Smooth muscle cell (in vitro differentiated cells): ENCODE data around the gene CALR3. TPM values are rescaled to one million over a fixed set of nuclear protein-coding genes. Genes with fewer than 3 reads are reported as not detected.

Source experiments
- DNase-seq: peaks from one replicate; lab custom pipeline; 2025; ENCODE audit not compliant: unreplicated experiment; lab: John Stamatoyannopoulos, UW
- H2AFZ ChIP-seq: fragments of 200-600 bp; sonication (generic); 2 replicates; pipeline ENCODE4 v1.6.0; 2016; ENCODE audit warnings: antibody characterized with exemption, low read depth, mild to moderate bottlenecking
- H3F3A ChIP-seq: fragments of 200-600 bp; sonication (generic); 2 replicates; pipeline ENCODE4 v1.6.0; 2017; ENCODE audit warnings: antibody characterized with exemption, low read depth
- H3K27ac ChIP-seq: fragments of 200-600 bp; sonication (generic); 2 replicates; pipeline ENCODE4 v1.5.1; 2016; ENCODE audit warnings: low read depth, mild to moderate bottlenecking
- H3K27me3 ChIP-seq: fragments of 200-600 bp; sonication (generic); 2 replicates; pipeline ENCODE4 v1.6.1; 2016; ENCODE audit warnings: low read depth, mild to moderate bottlenecking
- H3K36me3 ChIP-seq: fragments of 200-600 bp; sonication (generic); 2 replicates; pipeline ENCODE4 v1.5.1; 2016; ENCODE audit warnings: low read depth
- H3K4me1 ChIP-seq: fragments of 200-600 bp; sonication (generic); 2 replicates; pipeline ENCODE4 v1.5.1; 2016; ENCODE audit warnings: low read depth
- H3K4me2 ChIP-seq: fragments of 200-600 bp; sonication (generic); 2 replicates; pipeline ENCODE4 v1.6.0; 2016; ENCODE audit warnings: mild to moderate bottlenecking
- H3K4me3 ChIP-seq: fragments of 200-600 bp; sonication (generic); 2 replicates; pipeline ENCODE4 v1.5.1; 2016; ENCODE audit warnings: mild to moderate bottlenecking
- H3K79me2 ChIP-seq: fragments of 200-600 bp; sonication (generic); 2 replicates; pipeline ENCODE4 v1.6.0; 2016; ENCODE audit warnings: low read depth, mild to moderate bottlenecking
- H3K9ac ChIP-seq: fragments of 200-600 bp; sonication (generic); 2 replicates; pipeline ENCODE4 v1.6.0; 2016; ENCODE audit warnings: low read depth
- H3K9me3 ChIP-seq: fragments of 200-600 bp; sonication (generic); replicated peaks from 2 replicates; pipeline ENCODE4 v1.5.1; 2016; ENCODE audit warnings: low read depth
- H4K20me1 ChIP-seq: fragments of 200-600 bp; sonication (generic); 2 replicates; pipeline ENCODE4 v1.6.0; 2016; ENCODE audit warnings: low read depth
- CTCF ChIP-seq: fragments of 200-600 bp; sonication (generic); IDR thresholded peaks from 2 replicates; pipeline ENCODE4 v1.5.1; 2017; ENCODE audit warnings: borderline replicate concordance, mild to moderate bottlenecking, antibody characterized with exemption; ENCODE audit not compliant: insufficient read depth, poor library complexity, severe bottlenecking
- WGBS: methylation state at CpG from one replicate; pipeline ENCODE4 v1.1.7; 2016; ENCODE audit warnings: low lambda C conversion rate; 5-methylcytosine and 5-hydroxymethylcytosine counted together
- polyA plus RNA-seq: library from polyadenylated mRNA; unstranded; fragments of >200 nt; fragmentation: Nextera tagmentation; extraction: Ambion mirVana; gene quantifications from 2 replicates; pipeline ENCODE4 v1.2.1, GENCODE V29; 2016
- total RNA-seq: library from RNA; depleted of rRNA; stranded (reverse); fragments of >200 nt; gene quantifications from 2 replicates; pipeline ENCODE4 v1.2.3, GENCODE V29; 2014

The CALR3 gene
- total and polyA plus RNA-seq, 2 experiments from 2014 or later: not detected

GRCh38 chr19:16529466-16530144, 33.6 kb upstream of the CALR3 start:
- Histone ChIP-seq H3K27me3 (no peaks in the 10 kb centered on the region), H2AFZ (no peak overlapping the region), H3K4me1 (no peaks in the 10 kb centered on the region), H3K9ac (no peak overlapping the region), H3F3A (no peaks in the 10 kb centered on the region), H3K27ac (no peak overlapping the region), H3K4me3 (no peak overlapping the region), H3K9me3 (no peaks in the 10 kb centered on the region), H4K20me1 (peaks cover 14% of the 10 kb centered on the region), H3K4me2 (no peak overlapping the region), H3K36me3 (no peaks in the 10 kb centered on the region), H3K79me2 (no peaks in the 10 kb centered on the region)
- TF ChIP-seq CTCF: no peak
- no peak for DNase-seq
- WGBS: 94% methylated on average over 23 of the region's 25 CpGs

GRCh38 chr19:16527971-16528521, 32.1 kb upstream of the CALR3 start:
- no peaks in the 10 kb centered on the region for H3K9me3 ChIP-seq
- H4K20me1 ChIP-seq: peaks cover 8% of the 10 kb centered on the region
- 90% methylated on average over 12 of the region's 12 CpGs for WGBS
- H2AFZ ChIP-seq: no peak overlapping the region
- no peaks in the 10 kb centered on the region for H3K79me2 ChIP-seq
- no peaks in the 10 kb centered on the region for H3K36me3 ChIP-seq
- peak; percentile 34 for TF ChIP-seq CTCF
- DNase-seq: no peak
- no peak overlapping the region for H3K4me2 ChIP-seq
- peak overlapping the region; percentile 47 for H3K27ac ChIP-seq
- no peak overlapping the region for H3K9ac ChIP-seq
- no peaks in the 10 kb centered on the region for H3K27me3 ChIP-seq
- no peaks in the 10 kb centered on the region for H3F3A ChIP-seq
- H3K4me1 ChIP-seq: no peaks in the 10 kb centered on the region
- no peak overlapping the region for H3K4me3 ChIP-seq

GRCh38 chr19:16527334-16527935, 31.5 kb upstream of the CALR3 start:
- no peak for TF ChIP-seq CTCF
- Histone ChIP-seq H4K20me1 (peaks cover 6% of the 10 kb centered on the region), H3K4me1 (no peaks in the 10 kb centered on the region), H3K27ac (peak overlapping the region; percentile 47), H3K9me3 (no peaks in the 10 kb centered on the region), H3K27me3 (no peaks in the 10 kb centered on the region), H3K9ac (no peak overlapping the region), H3K4me2 (no peak overlapping the region), H3K4me3 (no peak overlapping the region), H2AFZ (no peak overlapping the region), H3K36me3 (no peaks in the 10 kb centered on the region), H3F3A (no peaks in the 10 kb centered on the region), H3K79me2 (no peaks in the 10 kb centered on the region)
- DNase-seq: no peak
- 72% methylated on average over 14 of the region's 14 CpGs for WGBS
